K562 (cell line): Measurements from ENCODE around the gene NECAP2. TPM values are rescaled to one million over a fixed set of nuclear protein-coding genes. Genes with fewer than 3 reads are reported as not detected.
A peak's percentile ranks its signal among the peaks of the same experiment; 100 is the strongest.

Source experiments
- ATAC-seq: fragments of 200-7000 bp; cut with Tn5 transposase; 3 replicates; pipeline ENCODE4 v1.9.1; 2020; ENCODE audit warnings: moderate library complexity
- BruUV-seq: library from RNA; stranded (reverse); fragments of 400-500 nt; replicated peaks from 2 replicates; lab custom pipeline; 2021; lab: Mats Ljungman, UMichigan
- CTCF ChIA-PET: fragments of 300-600 bp; formaldehyde crosslinking; extraction: SDS; loops from one replicate; lab custom pipeline; 2021; ENCODE audit warnings: low intra/inter-chr PET ratio; lab: Yijun Ruan, JAX
- POLR2A ChIA-PET: fragments of 300-600, 350-650 bp; sonication (Branson Sonifier 250); formaldehyde crosslinking; extraction: SDS; loops from one replicate; lab custom pipeline; 2021; ENCODE audit warnings: antibody characterized with exemption, inconsistent platforms; lab: Yijun Ruan, JAX
- DNase-seq, 4 experiments: peaks; one replicate each; pipeline versions ENCODE4 v3.0.0 to v3.0.0-alpha.2; 2011 to 2018; ENCODE audit warnings: low spot score in 3 of 4, mixed read lengths in 3 of 4; ENCODE audit errors: extremely low read depth in 1 of 4
- FAIRE-seq: peaks from 2 replicates; lab custom pipeline; 2011; peaks lifted over from hg19 to GRCh38; lab: Jason Lieb, UNC
- H2AFZ ChIP-seq: 2 replicates; pipeline ENCODE4 v1.6.0; 2011; ENCODE audit warnings: low read depth, low read length, control low read depth, inconsistent platforms
- H3K27ac ChIP-seq: fragments of 200-600 bp; 3 replicates; pipeline ENCODE4 v1.8.0; 2011; ENCODE audit warnings: low read depth, mild to moderate bottlenecking, control low read depth, inconsistent platforms, low read length, moderate library complexity, mixed read lengths; ENCODE audit errors: extremely low read depth
- H3K27me3 ChIP-seq, 2 experiments: fragments of 300-600 bp in 1 of 2; 2 replicates in 1 of 2; 3 replicates in 1 of 2; pipeline versions ENCODE4 v1.6.0 to v1.8.0; 2011; ENCODE audit warnings: inconsistent platforms in 2 of 2, low read length in 2 of 2, mild to moderate bottlenecking in 1 of 2, mixed read lengths in 1 of 2, moderate library complexity in 1 of 2; ENCODE audit not compliant: control insufficient read depth in 2 of 2, insufficient read depth in 2 of 2
- H3K36me3 ChIP-seq: fragments of 300-600 bp; 3 replicates; pipeline ENCODE4 v1.8.0; 2011; ENCODE audit warnings: mild to moderate bottlenecking, low read length, inconsistent platforms; ENCODE audit not compliant: control insufficient read depth, insufficient read depth
- H3K4me1 ChIP-seq, 2 experiments: fragments of 200-600 bp in 1 of 2; replicated peaks in 1 of 2; 2 replicates in 1 of 2; 3 replicates in 1 of 2; pipeline versions ENCODE4 v1.5.1 to v1.8.0; 2011; ENCODE audit warnings: inconsistent platforms in 2 of 2, low read length in 2 of 2, mild to moderate bottlenecking in 1 of 2, mixed read lengths in 1 of 2, moderate library complexity in 1 of 2; ENCODE audit not compliant: control insufficient read depth in 2 of 2, insufficient read depth in 2 of 2
- H3K4me2 ChIP-seq: 2 replicates; pipeline ENCODE4 v1.6.1; 2011; ENCODE audit warnings: low read length, control low read depth, inconsistent platforms, mixed read lengths; ENCODE audit not compliant: insufficient read depth
- H3K4me3 ChIP-seq: fragments of 200-600 bp; sonication (generic), shearing (Covaris generic); 2 replicates; pipeline ENCODE4 v1.5.1; 2016; ENCODE audit warnings: control low read depth, inconsistent platforms
- H3K79me2 ChIP-seq: fragments of 200-600 bp; 3 replicates; pipeline ENCODE4 v1.8.0; 2011; ENCODE audit warnings: low read length, inconsistent platforms; ENCODE audit not compliant: control insufficient read depth, insufficient read depth
- H3K9ac ChIP-seq, 2 experiments: 2 replicates each; pipeline versions ENCODE4 v1.6.0 to v1.6.1; 2011; ENCODE audit warnings: low read depth in 2 of 2, low read length in 2 of 2, control low read depth in 1 of 2, inconsistent platforms in 1 of 2, mild to moderate bottlenecking in 1 of 2, mixed read lengths in 1 of 2; ENCODE audit not compliant: insufficient read depth in 1 of 2
- H3K9me1 ChIP-seq: one replicate; pipeline ENCODE4 v1.6.0; 2011; ENCODE audit warnings: inconsistent platforms, mild to moderate bottlenecking, low read length, moderate library complexity; ENCODE audit not compliant: control insufficient read depth, insufficient read depth
- H3K9me3 ChIP-seq: replicated peaks from 2 replicates; pipeline ENCODE4 v1.5.1; 2011; ENCODE audit warnings: low read depth, low read length, inconsistent platforms; ENCODE audit not compliant: control insufficient read depth, insufficient read depth
- H4K20me1 ChIP-seq: replicated peaks from 2 replicates; pipeline ENCODE4 v1.6.1; 2011; ENCODE audit warnings: low read length, inconsistent platforms, mixed read lengths; ENCODE audit not compliant: control insufficient read depth, insufficient read depth
- ETV1 ChIP-seq: fragments of 450-650 bp; conservative IDR thresholded peaks from 2 replicates; pipeline ENCODE4 v1.6.1; 2016; ENCODE audit warnings: missing genetic modification characterization, control low read depth, low read depth, missing compliant biosample characterization
- NR4A1 ChIP-seq, 2 experiments: fragments of 250-450 bp in 1 of 2; fragments of 450-650 bp in 1 of 2; sonication (Bioruptor Pico) in 1 of 2; IDR thresholded peaks; 2 replicates each; pipeline versions ENCODE4 v1.4.0 to v1.6.1; 2016 to 2020; ENCODE audit warnings: mild to moderate bottlenecking in 2 of 2, missing compliant biosample characterization in 1 of 2, missing genetic modification characterization in 1 of 2, moderate library complexity in 1 of 2
- NRF1 ChIP-seq, 2 experiments: fragments of 450-650 bp; IDR thresholded peaks in 1 of 2; conservative IDR thresholded peaks in 1 of 2; 2 replicates each; pipeline ENCODE4 v1.6.1; 2014; ENCODE audit warnings: mild to moderate bottlenecking in 2 of 2
- POLR2A ChIP-seq: fragments of 450-650 bp; conservative IDR thresholded peaks from 2 replicates; pipeline ENCODE4 v1.6.1; 2016
- POLR2B ChIP-seq: fragments of 450-650 bp; IDR thresholded peaks from 2 replicates; pipeline ENCODE4 v1.6.1; 2018; ENCODE audit warnings: low read depth; ENCODE audit not compliant: partially characterized antibody
- PPARD ChIP-seq: fragments of 250-450 bp; sonication (Bioruptor Pico); IDR thresholded peaks from 2 replicates; pipeline ENCODE4 v1.8.0; 2022; ENCODE audit warnings: inconsistent platforms, mild to moderate bottlenecking, moderate library complexity
- PTRF ChIP-seq: fragments of 450-650 bp; IDR thresholded peaks from 2 replicates; pipeline ENCODE4 v1.6.1; 2016; ENCODE audit warnings: mild to moderate bottlenecking, missing genetic modification characterization, missing compliant biosample characterization
- ZNF282 ChIP-seq: sonication (generic); formaldehyde crosslinking; IDR thresholded peaks from 2 replicates; pipeline ENCODE4 v1.8.1; 2023; ENCODE audit warnings: missing genetic modification reagents
- ZNF830 ChIP-seq: fragments of 250-450 bp; sonication (Bioruptor Pico); IDR thresholded peaks from 2 replicates; pipeline ENCODE4 v1.5.0; 2021; ENCODE audit warnings: mild to moderate bottlenecking
- WGBS: fragments of 100-300 bp; shearing (Covaris generic); methylation state at CpG from one replicate; pipeline ENCODE4 v1.1.6; 2016; ENCODE audit warnings: low coverage, mixed read lengths; ENCODE audit not compliant: insufficient coverage; ENCODE audit errors: missing lambda C conversion rate; 5-methylcytosine and 5-hydroxymethylcytosine counted together
- in situ Hi-C: fragments of 300-500 bp; cut with MboI; formaldehyde crosslinking; loops from 4 replicates; pipeline ENCODE4 v1.15.0; 2018; ENCODE audit warnings: inconsistent platforms, mixed read lengths
- intact Hi-C: fragments of 100-400 bp; cut with micrococcal nuclease; formaldehyde crosslinking; loops from 2 replicates; pipeline ENCODE4 v1.14.2; 2022
- polyA plus RNA-seq, 8 experiments: library from polyadenylated mRNA; depleted of rRNA in 4 of 8; stranded (reverse) in 5 of 8; unstranded in 3 of 8; fragments of >200 nt; fragmentation: Nextera tagmentation in 2 of 8; fragmentation: Illumina TruSeq in 1 of 8; extraction: Ambion mirVana in 2 of 8; extraction: Trizol in 1 of 8; gene quantifications; 2 replicates each; pipeline versions ENCODE4 v1.2.1 to v1.2.3, GENCODE V29; 2011 to 2014; ENCODE audit warnings: inconsistent platforms in 1 of 8, missing spikeins in 1 of 8
- total RNA-seq, 7 experiments: library from RNA; depleted of rRNA in 6 of 7; stranded (reverse); fragments of >200 nt in 6 of 7; fragmentation: Illumina TruSeq in 2 of 7; extraction: Trizol in 2 of 7; gene quantifications; 2 replicates each; pipeline versions ENCODE4 v1.2.1 to v1.2.3, GENCODE V29; 2011 to 2021; ENCODE audit warnings: low replicate concordance in 1 of 7
- TF ChIP-seq, protein P1 (sequence below): IDR thresholded peaks from 2 replicates; pipeline ENCODE4 v1.6.1; 2011; ENCODE audit not compliant: insufficient read length; ENCODE audit errors: extremely low read depth
- TF ChIP-seq, protein P2 (sequence below): fragments of 200-800 bp; sonication (Bioruptor generic); IDR thresholded peaks from 2 replicates; pipeline ENCODE4 v1.6.1; 2017; ENCODE audit warnings: missing genetic modification characterization, missing compliant biosample characterization
- TF ChIP-seq, protein P3 (sequence below): fragments of 200-800 bp; sonication (Bioruptor generic); IDR thresholded peaks from 2 replicates; pipeline ENCODE4 v1.6.1; 2016; ENCODE audit warnings: missing genetic modification characterization, missing compliant biosample characterization

Gene NECAP2
- total and polyA plus RNA-seq, 9 of the 15 experiments (the other 6 are each of a cell fraction or from before 2014, with no cell fraction given), result 22.7 to 107 (median 79.2) TPM

DNA sequence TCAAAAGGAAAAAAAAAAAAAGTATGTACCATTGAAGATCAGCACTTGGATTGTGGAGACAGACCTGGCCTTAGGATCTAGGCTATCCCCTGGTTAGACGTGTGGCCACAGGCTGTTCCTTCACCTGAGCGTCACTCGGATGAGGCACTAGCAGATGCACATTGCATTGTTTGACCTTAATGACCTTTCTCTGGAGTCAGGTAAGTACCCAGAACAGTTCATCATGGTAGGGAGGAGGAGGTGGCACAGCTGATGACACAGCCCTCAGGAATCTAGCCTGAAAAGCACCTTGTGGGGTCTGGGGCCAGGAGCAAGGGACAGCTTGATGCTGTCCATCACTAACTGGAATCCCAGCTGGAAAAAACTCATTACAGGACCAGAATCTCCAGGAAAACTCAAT, 21.2 kb downstream of the NECAP2 start:
- 90% methylated on average over 3 of the region's 3 CpGs for WGBS
- intact Hi-C loops (no loop called here), in situ Hi-C loops (no loop called here)
- Histone ChIP-seq H3K9me1 (peaks cover 3% of the 10 kb centered on the region), H3K4me3 (no peak overlapping the region), H3K36me3 (peaks cover 63% of the 10 kb centered on the region), H4K20me1 (no peaks in the 10 kb centered on the region), H3K27me3 (no peaks in the 10 kb centered on the region), H3K27ac (no peak overlapping the region), H3K4me1 (no peaks in the 10 kb centered on the region), H3K9ac (no peak overlapping the region), H3K9me3 (no peaks in the 10 kb centered on the region), H2AFZ (no peak overlapping the region), H3K4me2 (no peak overlapping the region), H3K79me2 (no peaks in the 10 kb centered on the region)
- ATAC-seq (no peak), FAIRE-seq (no peak), DNase-seq (no peak)
- BruUV-seq, result TSS peak; percentile 10
- ChIA-PET POLR2A (interaction anchor here (0.7 to 1.2 kb wide), 5 partner anchors 9 to 52 kb away, joined by 3 to 4 read pairs (median 4); no protein-coding TSS in a partner anchor), CTCF (no interaction called here)
- TF ChIP-seq POLR2A, result 0 out of 2 replicates have a peak, but pooled peaks have one; percentile 20
- TF ChIP-seq, protein P1, sequence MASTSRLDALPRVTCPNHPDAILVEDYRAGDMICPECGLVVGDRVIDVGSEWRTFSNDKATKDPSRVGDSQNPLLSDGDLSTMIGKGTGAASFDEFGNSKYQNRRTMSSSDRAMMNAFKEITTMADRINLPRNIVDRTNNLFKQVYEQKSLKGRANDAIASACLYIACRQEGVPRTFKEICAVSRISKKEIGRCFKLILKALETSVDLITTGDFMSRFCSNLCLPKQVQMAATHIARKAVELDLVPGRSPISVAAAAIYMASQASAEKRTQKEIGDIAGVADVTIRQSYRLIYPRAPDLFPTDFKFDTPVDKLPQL, result no peak
- no peak for TF ChIP-seq NRF1 (conservative IDR thresholded peaks at IDR 0.05 in 1 of 2, IDR thresholded peaks at IDR 0.05 in 1 of 2)
- TF ChIP-seq, protein P2, sequence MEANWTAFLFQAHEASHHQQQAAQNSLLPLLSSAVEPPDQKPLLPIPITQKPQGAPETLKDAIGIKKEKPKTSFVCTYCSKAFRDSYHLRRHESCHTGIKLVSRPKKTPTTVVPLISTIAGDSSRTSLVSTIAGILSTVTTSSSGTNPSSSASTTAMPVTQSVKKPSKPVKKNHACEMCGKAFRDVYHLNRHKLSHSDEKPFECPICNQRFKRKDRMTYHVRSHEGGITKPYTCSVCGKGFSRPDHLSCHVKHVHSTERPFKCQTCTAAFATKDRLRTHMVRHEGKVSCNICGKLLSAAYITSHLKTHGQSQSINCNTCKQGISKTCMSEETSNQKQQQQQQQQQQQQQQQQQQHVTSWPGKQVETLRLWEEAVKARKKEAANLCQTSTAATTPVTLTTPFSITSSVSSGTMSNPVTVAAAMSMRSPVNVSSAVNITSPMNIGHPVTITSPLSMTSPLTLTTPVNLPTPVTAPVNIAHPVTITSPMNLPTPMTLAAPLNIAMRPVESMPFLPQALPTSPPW (CRISPR knock-in tag), result no peak
- TF ChIP-seq PTRF (tag), result no peak
- TF ChIP-seq ZNF282 (CRISPR knock-in tag), result no peak
- TF ChIP-seq POLR2B, result peak; percentile 5
- TF ChIP-seq ETV1 (tag), result no peak
- no peak for TF ChIP-seq PPARD (CRISPR knock-in tag)
- TF ChIP-seq, protein P3, sequence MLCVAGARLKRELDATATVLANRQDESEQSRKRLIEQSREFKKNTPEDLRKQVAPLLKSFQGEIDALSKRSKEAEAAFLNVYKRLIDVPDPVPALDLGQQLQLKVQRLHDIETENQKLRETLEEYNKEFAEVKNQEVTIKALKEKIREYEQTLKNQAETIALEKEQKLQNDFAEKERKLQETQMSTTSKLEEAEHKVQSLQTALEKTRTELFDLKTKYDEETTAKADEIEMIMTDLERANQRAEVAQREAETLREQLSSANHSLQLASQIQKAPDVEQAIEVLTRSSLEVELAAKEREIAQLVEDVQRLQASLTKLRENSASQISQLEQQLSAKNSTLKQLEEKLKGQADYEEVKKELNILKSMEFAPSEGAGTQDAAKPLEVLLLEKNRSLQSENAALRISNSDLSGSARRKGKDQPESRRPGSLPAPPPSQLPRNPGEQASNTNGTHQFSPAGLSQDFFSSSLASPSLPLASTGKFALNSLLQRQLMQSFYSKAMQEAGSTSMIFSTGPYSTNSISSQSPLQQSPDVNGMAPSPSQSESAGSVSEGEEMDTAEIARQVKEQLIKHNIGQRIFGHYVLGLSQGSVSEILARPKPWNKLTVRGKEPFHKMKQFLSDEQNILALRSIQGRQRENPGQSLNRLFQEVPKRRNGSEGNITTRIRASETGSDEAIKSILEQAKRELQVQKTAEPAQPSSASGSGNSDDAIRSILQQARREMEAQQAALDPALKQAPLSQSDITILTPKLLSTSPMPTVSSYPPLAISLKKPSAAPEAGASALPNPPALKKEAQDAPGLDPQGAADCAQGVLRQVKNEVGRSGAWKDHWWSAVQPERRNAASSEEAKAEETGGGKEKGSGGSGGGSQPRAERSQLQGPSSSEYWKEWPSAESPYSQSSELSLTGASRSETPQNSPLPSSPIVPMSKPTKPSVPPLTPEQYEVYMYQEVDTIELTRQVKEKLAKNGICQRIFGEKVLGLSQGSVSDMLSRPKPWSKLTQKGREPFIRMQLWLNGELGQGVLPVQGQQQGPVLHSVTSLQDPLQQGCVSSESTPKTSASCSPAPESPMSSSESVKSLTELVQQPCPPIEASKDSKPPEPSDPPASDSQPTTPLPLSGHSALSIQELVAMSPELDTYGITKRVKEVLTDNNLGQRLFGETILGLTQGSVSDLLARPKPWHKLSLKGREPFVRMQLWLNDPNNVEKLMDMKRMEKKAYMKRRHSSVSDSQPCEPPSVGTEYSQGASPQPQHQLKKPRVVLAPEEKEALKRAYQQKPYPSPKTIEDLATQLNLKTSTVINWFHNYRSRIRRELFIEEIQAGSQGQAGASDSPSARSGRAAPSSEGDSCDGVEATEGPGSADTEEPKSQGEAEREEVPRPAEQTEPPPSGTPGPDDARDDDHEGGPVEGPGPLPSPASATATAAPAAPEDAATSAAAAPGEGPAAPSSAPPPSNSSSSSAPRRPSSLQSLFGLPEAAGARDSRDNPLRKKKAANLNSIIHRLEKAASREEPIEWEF (CRISPR knock-in tag), result no peak
- TF ChIP-seq NR4A1 (CRISPR knock-in tag; IDR thresholded peaks at IDR 0.05), result no peak
- TF ChIP-seq NR4A1 (tag; IDR thresholded peaks at IDR 0.05), result no peak
- no peak for TF ChIP-seq ZNF830 (CRISPR knock-in tag)
